ENCODE results near the gene POLR3A. TPM values are rescaled to one million over a fixed set of nuclear protein-coding genes. Genes with fewer than 3 reads are reported as not detected.

Gene POLR3A
- polyA plus RNA-seq, 1 donor from 2014 or later, result 15.6 TPM

DNA sequence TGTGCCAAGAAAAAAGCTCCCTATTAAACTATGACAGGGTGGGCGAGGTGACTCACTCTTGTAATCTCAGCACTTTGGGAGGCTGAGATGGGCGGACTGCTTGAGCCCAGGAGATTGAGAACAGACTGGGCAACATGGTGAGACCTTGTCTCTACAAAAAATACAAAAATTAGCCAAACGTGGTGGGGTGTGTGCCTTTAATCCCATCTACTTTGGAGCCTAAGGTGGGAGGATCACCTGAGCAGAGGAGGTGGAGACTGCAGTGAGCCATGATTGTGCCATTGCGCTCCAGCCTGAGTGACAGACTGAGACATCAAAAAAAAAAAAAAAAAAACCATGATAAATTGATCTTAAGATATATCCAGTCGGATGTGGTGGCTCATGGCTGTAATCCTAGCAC lies 11.5 kb downstream of the POLR3A start:
- Histone ChIP-seq H4K20me1 (ENCODE audit: insufficient read depth) (no peaks in the 10 kb centered on the region), H3K9me3 (ENCODE audit: low read length) (no peaks in the 10 kb centered on the region), H3K36me3 (ENCODE audit: insufficient read depth, low read length) (peaks cover 7% of the 10 kb centered on the region), H3K79me2 (replicated peaks; ENCODE audit: insufficient read depth, low read length) (no peaks in the 10 kb centered on the region), H3K4me2 (ENCODE audit: low read length) (no peak overlapping the region), H2AFZ (ENCODE audit: low read depth, low read length) (no peak overlapping the region), H3K9ac (ENCODE audit: low read length) (no peak overlapping the region), H3K4me3 (ENCODE audit: low read length) (no peak overlapping the region), H3K9me2 (ENCODE audit: insufficient read depth, low read length) (no peaks in the 10 kb centered on the region), H3K27ac (ENCODE audit: low read length) (no peak overlapping the region), H3F3A (ENCODE audit: insufficient read depth, low read length, poor library complexity, severe bottlenecking) (no peaks in the 10 kb centered on the region), H3K27me3 (ENCODE audit: insufficient read depth, low read depth, low read length) (no peaks in the 10 kb centered on the region)
- TF ChIP-seq, protein P1, sequence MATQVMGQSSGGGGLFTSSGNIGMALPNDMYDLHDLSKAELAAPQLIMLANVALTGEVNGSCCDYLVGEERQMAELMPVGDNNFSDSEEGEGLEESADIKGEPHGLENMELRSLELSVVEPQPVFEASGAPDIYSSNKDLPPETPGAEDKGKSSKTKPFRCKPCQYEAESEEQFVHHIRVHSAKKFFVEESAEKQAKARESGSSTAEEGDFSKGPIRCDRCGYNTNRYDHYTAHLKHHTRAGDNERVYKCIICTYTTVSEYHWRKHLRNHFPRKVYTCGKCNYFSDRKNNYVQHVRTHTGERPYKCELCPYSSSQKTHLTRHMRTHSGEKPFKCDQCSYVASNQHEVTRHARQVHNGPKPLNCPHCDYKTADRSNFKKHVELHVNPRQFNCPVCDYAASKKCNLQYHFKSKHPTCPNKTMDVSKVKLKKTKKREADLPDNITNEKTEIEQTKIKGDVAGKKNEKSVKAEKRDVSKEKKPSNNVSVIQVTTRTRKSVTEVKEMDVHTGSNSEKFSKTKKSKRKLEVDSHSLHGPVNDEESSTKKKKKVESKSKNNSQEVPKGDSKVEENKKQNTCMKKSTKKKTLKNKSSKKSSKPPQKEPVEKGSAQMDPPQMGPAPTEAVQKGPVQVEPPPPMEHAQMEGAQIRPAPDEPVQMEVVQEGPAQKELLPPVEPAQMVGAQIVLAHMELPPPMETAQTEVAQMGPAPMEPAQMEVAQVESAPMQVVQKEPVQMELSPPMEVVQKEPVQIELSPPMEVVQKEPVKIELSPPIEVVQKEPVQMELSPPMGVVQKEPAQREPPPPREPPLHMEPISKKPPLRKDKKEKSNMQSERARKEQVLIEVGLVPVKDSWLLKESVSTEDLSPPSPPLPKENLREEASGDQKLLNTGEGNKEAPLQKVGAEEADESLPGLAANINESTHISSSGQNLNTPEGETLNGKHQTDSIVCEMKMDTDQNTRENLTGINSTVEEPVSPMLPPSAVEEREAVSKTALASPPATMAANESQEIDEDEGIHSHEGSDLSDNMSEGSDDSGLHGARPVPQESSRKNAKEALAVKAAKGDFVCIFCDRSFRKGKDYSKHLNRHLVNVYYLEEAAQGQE (IDR thresholded peaks at IDR 0.05; ENCODE audit: borderline replicate concordance), result no peak
- TF ChIP-seq MXI1 (conservative IDR thresholded peaks at IDR 0.05; ENCODE audit: poor library complexity, severe bottlenecking), result no peak
- TF ChIP-seq EZH2 (IDR thresholded peaks at IDR 0.05; ENCODE audit: borderline replicate concordance, insufficient read depth, low read length, poor library complexity, severe bottlenecking), result no peak
- no peak for TF ChIP-seq SMC3 (conservative IDR thresholded peaks at IDR 0.05; ENCODE audit: poor library complexity)
- TF ChIP-seq TAF1 (IDR thresholded peaks at IDR 0.05; ENCODE audit: low read depth), result no peak
- TF ChIP-seq, protein P2, sequence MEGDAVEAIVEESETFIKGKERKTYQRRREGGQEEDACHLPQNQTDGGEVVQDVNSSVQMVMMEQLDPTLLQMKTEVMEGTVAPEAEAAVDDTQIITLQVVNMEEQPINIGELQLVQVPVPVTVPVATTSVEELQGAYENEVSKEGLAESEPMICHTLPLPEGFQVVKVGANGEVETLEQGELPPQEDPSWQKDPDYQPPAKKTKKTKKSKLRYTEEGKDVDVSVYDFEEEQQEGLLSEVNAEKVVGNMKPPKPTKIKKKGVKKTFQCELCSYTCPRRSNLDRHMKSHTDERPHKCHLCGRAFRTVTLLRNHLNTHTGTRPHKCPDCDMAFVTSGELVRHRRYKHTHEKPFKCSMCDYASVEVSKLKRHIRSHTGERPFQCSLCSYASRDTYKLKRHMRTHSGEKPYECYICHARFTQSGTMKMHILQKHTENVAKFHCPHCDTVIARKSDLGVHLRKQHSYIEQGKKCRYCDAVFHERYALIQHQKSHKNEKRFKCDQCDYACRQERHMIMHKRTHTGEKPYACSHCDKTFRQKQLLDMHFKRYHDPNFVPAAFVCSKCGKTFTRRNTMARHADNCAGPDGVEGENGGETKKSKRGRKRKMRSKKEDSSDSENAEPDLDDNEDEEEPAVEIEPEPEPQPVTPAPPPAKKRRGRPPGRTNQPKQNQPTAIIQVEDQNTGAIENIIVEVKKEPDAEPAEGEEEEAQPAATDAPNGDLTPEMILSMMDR (IDR thresholded peaks at IDR 0.05; ENCODE audit: poor library complexity, severe bottlenecking), result no peak

DNA sequence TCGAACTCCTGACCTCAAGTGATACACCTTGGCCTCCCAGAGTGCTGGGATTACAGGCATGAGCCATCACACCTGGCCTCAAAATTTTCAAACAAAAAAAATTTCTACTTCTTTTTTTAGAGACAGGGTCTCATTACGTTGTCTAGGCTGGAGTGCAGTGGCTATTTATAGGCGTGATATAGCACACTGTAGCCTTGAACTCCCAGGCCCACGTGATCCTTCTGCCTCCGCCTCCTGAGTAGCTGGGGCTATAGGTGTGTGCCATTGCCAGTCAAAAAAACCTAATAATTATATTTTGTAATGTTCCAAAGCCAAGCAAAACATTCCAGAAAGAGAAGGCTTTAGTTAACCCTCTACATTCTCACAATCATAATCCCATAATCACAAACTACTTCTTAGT lies 13.8 kb downstream of the POLR3A start:
- H3K27ac ChIP-seq (ENCODE audit: low read length), result no peak overlapping the region

More for the DNA sequence above, 13.8 kb downstream of the POLR3A start:
- no peaks in the 10 kb centered on the region for H3F3A ChIP-seq (ENCODE audit: insufficient read depth, low read length, poor library complexity, severe bottlenecking)
- H3K9me3 ChIP-seq (ENCODE audit: low read length), result no peaks in the 10 kb centered on the region
- H4K20me1 ChIP-seq (ENCODE audit: insufficient read depth), result no peaks in the 10 kb centered on the region
- no peaks in the 10 kb centered on the region for H3K9me2 ChIP-seq (ENCODE audit: insufficient read depth, low read length)
- no peak overlapping the region for H3K4me3 ChIP-seq (ENCODE audit: low read length)
- TF ChIP-seq SMC3 (conservative IDR thresholded peaks at IDR 0.05; ENCODE audit: poor library complexity) (no peak), TAF1 (IDR thresholded peaks at IDR 0.05; ENCODE audit: low read depth) (no peak), POLR2AphosphoS5 (IDR thresholded peaks at IDR 0.05) (no peak), RAD21 (conservative IDR thresholded peaks at IDR 0.05) (no peak), EZH2 (IDR thresholded peaks at IDR 0.05; ENCODE audit: borderline replicate concordance, insufficient read depth, low read length, poor library complexity, severe bottlenecking) (no peak), MXI1 (conservative IDR thresholded peaks at IDR 0.05; ENCODE audit: poor library complexity, severe bottlenecking) (no peak), EP300 (conservative IDR thresholded peaks at IDR 0.05; ENCODE audit: poor library complexity, severe bottlenecking) (no peak)
- TF ChIP-seq, protein P2 (IDR thresholded peaks at IDR 0.05; ENCODE audit: poor library complexity, severe bottlenecking), result no peak
- TF ChIP-seq, protein P1 (IDR thresholded peaks at IDR 0.05; ENCODE audit: borderline replicate concordance), result no peak
- H3K4me2 ChIP-seq (ENCODE audit: low read length), result no peak overlapping the region
- no peak overlapping the region for H2AFZ ChIP-seq (ENCODE audit: low read depth, low read length)
- no peaks in the 10 kb centered on the region for H3K27me3 ChIP-seq (ENCODE audit: insufficient read depth, low read depth, low read length)
- H3K36me3 ChIP-seq (ENCODE audit: insufficient read depth, low read length), result peaks cover 15% of the 10 kb centered on the region
- no peak overlapping the region for H3K9ac ChIP-seq (ENCODE audit: low read length)
- no peaks in the 10 kb centered on the region for H3K79me2 ChIP-seq (replicated peaks; ENCODE audit: insufficient read depth, low read length)

Data from neural cell (in vitro differentiated cells).